Natural killer cell (primary cell): Measurements from ENCODE around the gene OSBPL3. TPM values are rescaled to one million over a fixed set of nuclear protein-coding genes. Genes with fewer than 3 reads are reported as not detected.

Experiments
- ATAC-seq, 3 donors: fragments of 150-1000 bp in 2 of 3; fragments of 200-7000 bp in 1 of 3; cut with Tn5 transposase; 1 replicate in 1 of 3; 2 replicates in 2 of 3; pipeline ENCODE4 v1.10.0; 2021; ENCODE audit warnings: mild to moderate bottlenecking in 2 of 3, moderate library complexity in 2 of 3
- DNase-seq, 2 donors: peaks; one replicate each; pipeline versions ENCODE4 v3.0.0 to v3.0.0-alpha.2; 2013 to 2021; ENCODE audit warnings: mixed read lengths in 1 of 2
- H3K27ac ChIP-seq: one replicate; pipeline ENCODE4 v1.5.1; 2013; ENCODE audit warnings: mild to moderate bottlenecking, low read length
- H3K27me3 ChIP-seq: one replicate; pipeline ENCODE4 v1.6.1; 2013; ENCODE audit warnings: low read length; ENCODE audit not compliant: control insufficient read depth, insufficient read depth
- H3K36me3 ChIP-seq: one replicate; pipeline ENCODE4 v1.6.1; 2013; ENCODE audit warnings: low read length; ENCODE audit not compliant: control insufficient read depth, insufficient read depth
- H3K4me1 ChIP-seq: one replicate; pipeline ENCODE4 v1.6.1; 2013; ENCODE audit warnings: low read length; ENCODE audit not compliant: control insufficient read depth, insufficient read depth
- H3K4me3 ChIP-seq: one replicate; pipeline ENCODE4 v1.5.1; 2013; ENCODE audit warnings: low read length
- H3K9me3 ChIP-seq: one replicate; pipeline ENCODE4 v1.6.1; 2013; ENCODE audit warnings: low read length; ENCODE audit not compliant: control insufficient read depth, insufficient read depth
- H3K27ac Mint-ChIP-seq, 2 donors: one replicate each; pipeline ENCODE4 v1.8.0; 2022; ENCODE audit warnings: mild to moderate bottlenecking in 2 of 2, mixed read lengths in 2 of 2, moderate library complexity in 1 of 2
- H3K27me3 Mint-ChIP-seq, 2 donors: one replicate each; pipeline ENCODE4 v1.8.0; 2022; ENCODE audit warnings: low read depth in 2 of 2, mixed read lengths in 2 of 2
- H3K36me3 Mint-ChIP-seq: one replicate; pipeline ENCODE4 v1.8.0; 2022; ENCODE audit warnings: mixed read lengths
- H3K4me1 Mint-ChIP-seq, 2 donors: one replicate each; pipeline ENCODE4 v1.8.0; 2022; ENCODE audit warnings: mixed read lengths in 2 of 2
- H3K4me3 Mint-ChIP-seq: one replicate; pipeline ENCODE4 v1.8.0; 2022; ENCODE audit warnings: mild to moderate bottlenecking, moderate library complexity, mixed read lengths
- H3K9me3 Mint-ChIP-seq, 2 donors: one replicate each; pipeline ENCODE4 v1.8.0; 2022; ENCODE audit warnings: mixed read lengths in 2 of 2
- WGBS: methylation state at CpG from one replicate; pipeline ENCODE4 v1.1.7; 2013; ENCODE audit warnings: missing lambda C conversion rate; ENCODE audit not compliant: insufficient coverage; 5-methylcytosine and 5-hydroxymethylcytosine counted together
- intact Hi-C: fragments of 100-400 bp; cut with micrococcal nuclease; formaldehyde crosslinking; loops from one replicate; pipeline ENCODE4 v1.14.2; 2022
- total RNA-seq, 4 donors: library from RNA; stranded (reverse); fragments of 120-200 nt in 1 of 4; gene quantifications; one replicate each; pipeline versions ENCODE4 v1.2.3 to v1.2.4, GENCODE V29; 2013 to 2022
- TF ChIP-seq, protein P1 (sequence below): fragments of 200-600 bp; IDR thresholded peaks from one replicate; pipeline ENCODE4 v1.8.0; 2022; ENCODE audit warnings: antibody characterized with exemption

The OSBPL3 gene
- total RNA-seq, 3 donors from 2014 or later (not counting 1 experiment from before 2014, with no cell fraction given) = 50.7 to 99.1 (median 65.1) TPM

DNA sequence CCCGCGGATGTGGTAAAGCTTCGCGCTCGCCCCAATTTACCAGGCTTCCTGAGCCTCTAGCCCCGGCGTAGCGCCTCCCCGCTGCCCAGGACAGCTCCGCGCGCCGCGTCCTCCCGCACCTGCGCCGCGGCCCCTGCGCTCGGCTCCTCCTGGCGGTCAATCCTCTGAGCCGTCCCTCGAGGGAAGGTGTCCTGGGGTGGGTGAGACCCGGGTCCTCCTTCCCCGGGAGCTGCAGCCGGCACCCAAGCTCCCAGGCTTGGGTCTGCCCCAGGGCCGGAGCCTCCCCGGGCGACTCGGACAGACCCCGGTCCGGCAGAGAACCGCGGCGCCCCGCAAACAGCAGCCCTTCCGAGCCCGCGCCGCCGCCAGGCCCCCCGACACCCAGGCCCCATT lies 512 bp downstream of the OSBPL3 start:
- Mint-ChIP-seq H3K4me1 (peaks cover 61 to 71% of the 10 kb centered on the region in 2 donors), H3K27me3 (no peaks in the 10 kb centered on the region), H3K27ac (peak overlapping the region; percentile 92), H3K36me3 (no peaks in the 10 kb centered on the region), H3K4me3 (peak overlapping the region; percentile 91), H3K9me3 (no peaks in the 10 kb centered on the region)
- peak overlapping the region; percentile 55 for H3K27ac ChIP-seq
- intact Hi-C loops = loop anchor here (1.0 kb wide), 1 partner anchor 16 kb away; no protein-coding TSS in a partner anchor
- H3K4me1 ChIP-seq = peaks cover 25% of the 10 kb centered on the region
- under 1% methylated on average over 42 of the region's 42 CpGs for WGBS
- DNase-seq (peak; percentile 77 to 88), ATAC-seq (peak; percentile 46 to 70 (median 62))
- no peaks in the 10 kb centered on the region for H3K27me3 ChIP-seq
- H3K9me3 ChIP-seq = no peaks in the 10 kb centered on the region
- TF ChIP-seq, protein P1, sequence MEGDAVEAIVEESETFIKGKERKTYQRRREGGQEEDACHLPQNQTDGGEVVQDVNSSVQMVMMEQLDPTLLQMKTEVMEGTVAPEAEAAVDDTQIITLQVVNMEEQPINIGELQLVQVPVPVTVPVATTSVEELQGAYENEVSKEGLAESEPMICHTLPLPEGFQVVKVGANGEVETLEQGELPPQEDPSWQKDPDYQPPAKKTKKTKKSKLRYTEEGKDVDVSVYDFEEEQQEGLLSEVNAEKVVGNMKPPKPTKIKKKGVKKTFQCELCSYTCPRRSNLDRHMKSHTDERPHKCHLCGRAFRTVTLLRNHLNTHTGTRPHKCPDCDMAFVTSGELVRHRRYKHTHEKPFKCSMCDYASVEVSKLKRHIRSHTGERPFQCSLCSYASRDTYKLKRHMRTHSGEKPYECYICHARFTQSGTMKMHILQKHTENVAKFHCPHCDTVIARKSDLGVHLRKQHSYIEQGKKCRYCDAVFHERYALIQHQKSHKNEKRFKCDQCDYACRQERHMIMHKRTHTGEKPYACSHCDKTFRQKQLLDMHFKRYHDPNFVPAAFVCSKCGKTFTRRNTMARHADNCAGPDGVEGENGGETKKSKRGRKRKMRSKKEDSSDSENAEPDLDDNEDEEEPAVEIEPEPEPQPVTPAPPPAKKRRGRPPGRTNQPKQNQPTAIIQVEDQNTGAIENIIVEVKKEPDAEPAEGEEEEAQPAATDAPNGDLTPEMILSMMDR = no peak
- peak overlapping the region; percentile 63 for H3K4me3 ChIP-seq
- no peaks in the 10 kb centered on the region for H3K36me3 ChIP-seq

GRCh38 chr7:24978843-24979469 lies 1.0 kb downstream of the OSBPL3 start:
- no peaks in the 10 kb centered on the region for H3K36me3 Mint-ChIP-seq
- TF ChIP-seq, protein P1 = no peak
- peak overlapping the region; percentile 92 for H3K27ac Mint-ChIP-seq
- Histone ChIP-seq H3K4me1 (peaks cover 25% of the 10 kb centered on the region), H3K4me3 (peak overlapping the region; percentile 63), H3K27me3 (no peaks in the 10 kb centered on the region), H3K36me3 (no peaks in the 10 kb centered on the region), H3K9me3 (no peaks in the 10 kb centered on the region), H3K27ac (peak overlapping the region; percentile 55)
- no peaks in the 10 kb centered on the region for H3K27me3 Mint-ChIP-seq
- ATAC-seq = peak; percentile 0 to 8 (median 2)
- H3K9me3 Mint-ChIP-seq = no peaks in the 10 kb centered on the region
- peaks cover 66 to 76% of the 10 kb centered on the region in 2 donors for H3K4me1 Mint-ChIP-seq
- DNase-seq = peak in 1 of 2 donors; percentile 24
- 27% methylated on average over 29 of the region's 29 CpGs for WGBS
- peak overlapping the region; percentile 91 for H3K4me3 Mint-ChIP-seq
- intact Hi-C loops = loop anchor here (1.0 kb wide), 1 partner anchor 16 kb away; no protein-coding TSS in a partner anchor

DNA sequence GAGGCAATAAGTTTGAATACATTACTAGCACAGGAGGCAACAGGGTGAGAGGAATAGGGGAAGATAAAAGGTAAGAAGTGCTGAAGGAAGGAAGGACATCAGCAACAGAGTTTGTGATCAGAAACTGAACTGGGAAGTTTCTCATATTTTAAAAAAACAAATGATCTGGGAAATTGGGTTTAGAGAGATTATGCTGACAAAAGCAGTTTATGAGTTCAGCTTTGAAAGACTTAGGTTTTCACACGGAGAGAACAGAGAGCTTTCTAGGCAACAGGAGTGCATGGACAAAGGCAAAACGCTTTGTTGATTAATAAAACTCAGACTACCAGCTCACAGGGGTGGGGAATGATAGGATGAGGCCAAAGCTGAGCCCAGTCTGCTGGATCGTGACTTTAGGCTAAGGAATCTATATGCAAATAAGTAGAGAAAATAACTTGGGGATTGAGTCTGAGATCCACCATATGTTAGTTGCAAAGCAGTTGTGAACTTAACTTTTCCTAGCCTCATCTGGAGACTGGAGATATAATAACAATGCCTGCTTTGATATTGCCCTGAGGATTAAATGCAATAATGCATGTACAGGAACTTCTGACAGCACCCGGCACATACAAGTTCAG lies 4.2 kb downstream of the OSBPL3 start:
- intact Hi-C loops = no loop called here
- no peaks in the 10 kb centered on the region for H3K27me3 Mint-ChIP-seq
- 85% methylated on average over 3 of the region's 4 CpGs for WGBS
- H3K4me1 Mint-ChIP-seq = peaks cover 76 to 81% of the 10 kb centered on the region in 2 donors
- DNase-seq = no peak
- no peaks in the 10 kb centered on the region for H3K9me3 Mint-ChIP-seq
- peak overlapping the region in 1 of 2 donors; percentile 7 for H3K27ac Mint-ChIP-seq
- H3K27me3 ChIP-seq = no peaks in the 10 kb centered on the region
- H3K36me3 ChIP-seq = no peaks in the 10 kb centered on the region
- peak overlapping the region; percentile 10 for H3K4me3 Mint-ChIP-seq
- H3K27ac ChIP-seq = no peak overlapping the region
- peaks cover 29% of the 10 kb centered on the region for H3K4me1 ChIP-seq
- no peaks in the 10 kb centered on the region for H3K36me3 Mint-ChIP-seq
- H3K4me3 ChIP-seq = no peak overlapping the region
- TF ChIP-seq, protein P1 = no peak
- no peaks in the 10 kb centered on the region for H3K9me3 ChIP-seq
- ATAC-seq = no peak
